Epidermal melanocyte (primary cell): ENCODE results near the gene SPATA6L.
A peak's percentile ranks its signal among the peaks of the same experiment; 100 is the strongest.
"Not testable (repeated sequence)": the region's sequence is repeated elsewhere in the genome, so short reads cannot be mapped to it uniquely, and the experiment has no call there.

Experiments
- DNase-seq: peaks from one replicate; pipeline ENCODE4 v3.0.0; 2011; ENCODE audit warnings: low spot score; ENCODE audit not compliant: insufficient read length

The SPATA6L gene

GRCh38 chr9:4678679-4679267 is 12.5 kb upstream of the SPATA6L start:
- no peak for DNase-seq

- DNase-seq, result no peak
Measured at GRCh38 chr9:4677392-4677791, 11.1 kb upstream of the SPATA6L start.

GRCh38 chr9:4674783-4675182 is 8.5 kb upstream of the SPATA6L start:
- no peak for DNase-seq

GRCh38 chr9:4671737-4672136 is 5.5 kb upstream of the SPATA6L start:
- no peak for DNase-seq

GRCh38 chr9:4670591-4670990 is 4.3 kb upstream of the SPATA6L start:
- no peak for DNase-seq

GRCh38 chr9:4669890-4670289 is 3.6 kb upstream of the SPATA6L start:
- no peak for DNase-seq

- DNase-seq, result no peak
Measured at GRCh38 chr9:4668604-4669003, 2.3 kb upstream of the SPATA6L start.

- no peak for DNase-seq
Measured at GRCh38 chr9:4667681-4668080, 1.4 kb upstream of the SPATA6L start.

- no peak for DNase-seq
Measured at GRCh38 chr9:4665357-4665756, 923 bp downstream of the SPATA6L start.

- no peak for DNase-seq
Measured at GRCh38 chr9:4663956-4664355, 2.3 kb downstream of the SPATA6L start.

- no peak for DNase-seq
Measured at GRCh38 chr9:4662989-4663792, 3.1 kb downstream of the SPATA6L start.

GRCh38 chr9:4662108-4662988 is 3.9 kb downstream of the SPATA6L start, which contains the start of gene PLPP6:
Gene PLPP6, plus strand, starts transcription at chr9:4662294. Its CDS starts 82 bp downstream, at chr9:4662376.
- DNase-seq, result peak; percentile 82

- DNase-seq, result no peak
Measured at GRCh38 chr9:4661611-4662010, 4.7 kb downstream of the SPATA6L start.

- DNase-seq, result no peak
Measured at GRCh38 chr9:4661165-4661564, 5.1 kb downstream of the SPATA6L start.

- DNase-seq, result not testable (repeated sequence)
Measured at GRCh38 chr9:4660665-4661064, 5.6 kb downstream of the SPATA6L start.

GRCh38 chr9:4657426-4658159 is 8.7 kb downstream of the SPATA6L start:
- no peak for DNase-seq

- DNase-seq, result no peak
Measured at GRCh38 chr9:4656621-4657020, 9.7 kb downstream of the SPATA6L start.

GRCh38 chr9:4656196-4656595 is 10.1 kb downstream of the SPATA6L start:
- not testable (repeated sequence) for DNase-seq

- no peak for DNase-seq
Measured at GRCh38 chr9:4654538-4654937, 11.7 kb downstream of the SPATA6L start.

- DNase-seq, result no peak
Measured at GRCh38 chr9:4654084-4654483, 12.2 kb downstream of the SPATA6L start.

GRCh38 chr9:4642351-4642750 is 23.9 kb downstream of the SPATA6L start:
- DNase-seq, result no peak
